HepG2 (cell line): ENCODE measurements around the gene LSM12. TPM values are rescaled to one million over a fixed set of nuclear protein-coding genes. Genes with fewer than 3 reads are reported as not detected.

ENCODE experiments used
- ATAC-seq: fragments of 200-7000 bp; cut with Tn5 transposase; 3 replicates; pipeline ENCODE4 v1.9.1; 2020; ENCODE audit warnings: mild to moderate bottlenecking, moderate library complexity
- BruUV-seq: library from RNA; stranded (reverse); fragments of 400-500 nt; replicated peaks from 2 replicates; lab custom pipeline; 2021; lab: Mats Ljungman, UMichigan
- CTCF ChIA-PET: fragments of 300-600 bp; formaldehyde crosslinking; extraction: SDS; loops from one replicate; lab custom pipeline; 2021; ENCODE audit warnings: low total read pairs, inconsistent platforms, low intra/inter-chr PET ratio; lab: Yijun Ruan, JAX
- POLR2A ChIA-PET: fragments of 350-600 bp; sonication (Branson Sonifier 250); formaldehyde crosslinking; loops from one replicate; lab custom pipeline; 2020; ENCODE audit warnings: antibody characterized with exemption, inconsistent platforms; lab: Yijun Ruan, JAX
- DNase-seq: peaks from one replicate; pipeline ENCODE4 v3.0.0-alpha.2; 2015; ENCODE audit warnings: low spot score
- FAIRE-seq: peaks from 3 replicates; lab custom pipeline; 2011; peaks lifted over from hg19 to GRCh38; lab: Jason Lieb, UNC
- H2AFZ ChIP-seq: one replicate; pipeline ENCODE4 v1.6.1; 2011; ENCODE audit warnings: low read length, inconsistent platforms
- H3K27ac ChIP-seq: fragments of 300-600 bp; 3 replicates; pipeline ENCODE4 v1.8.0; 2011; ENCODE audit warnings: mixed run types, mild to moderate bottlenecking, mixed read lengths, low read length, inconsistent platforms; ENCODE audit not compliant: insufficient read depth; ENCODE audit errors: extremely low read length
- H3K27me3 ChIP-seq, 2 experiments: fragments of 200-600 bp in 1 of 2; 2 replicates in 1 of 2; 3 replicates in 1 of 2; pipeline versions ENCODE4 v1.6.0 to v1.8.0; 2011; ENCODE audit warnings: low read length in 2 of 2, mild to moderate bottlenecking in 2 of 2, moderate library complexity in 2 of 2, inconsistent platforms in 1 of 2; ENCODE audit not compliant: insufficient read depth in 2 of 2, control insufficient read depth in 1 of 2
- H3K36me3 ChIP-seq, 2 experiments: fragments of 200-600 bp in 1 of 2; replicated peaks in 1 of 2; 2 replicates in 1 of 2; 3 replicates in 1 of 2; pipeline versions ENCODE4 v1.5.1 to v1.8.0; 2011; ENCODE audit warnings: low read length in 2 of 2, inconsistent platforms in 1 of 2; ENCODE audit not compliant: insufficient read depth in 2 of 2, control insufficient read depth in 1 of 2
- H3K4me1 ChIP-seq: 2 replicates; pipeline ENCODE4 v1.5.1; 2012; ENCODE audit warnings: low read length, inconsistent platforms; ENCODE audit not compliant: insufficient read depth
- H3K4me2 ChIP-seq: 2 replicates; pipeline ENCODE4 v1.6.0; 2011; ENCODE audit warnings: low read depth, low read length, inconsistent platforms
- H3K4me3 ChIP-seq, 3 experiments: fragments of 200-600 bp in 1 of 3; sonication (generic), shearing (Covaris generic) in 1 of 3; replicated peaks in 1 of 3; 2 replicates each; pipeline ENCODE4 v1.5.1; 2011 to 2016; ENCODE audit warnings: low read length in 3 of 3, inconsistent platforms in 2 of 3, low read depth in 2 of 3, mild to moderate bottlenecking in 2 of 3, control low read depth in 1 of 3, mixed read lengths in 1 of 3; ENCODE audit not compliant: insufficient read depth in 1 of 3
- H3K79me2 ChIP-seq: one replicate; pipeline ENCODE4 v1.6.1; 2011; ENCODE audit warnings: low read length, inconsistent platforms; ENCODE audit not compliant: insufficient read depth
- H3K9ac ChIP-seq: 2 replicates; pipeline ENCODE4 v1.6.0; 2011; ENCODE audit warnings: mild to moderate bottlenecking, low read depth, low read length, inconsistent platforms; ENCODE audit not compliant: insufficient read depth
- H3K9me3 ChIP-seq: 2 replicates; pipeline ENCODE4 v1.5.1; 2012; ENCODE audit warnings: mild to moderate bottlenecking, low read length
- H4K20me1 ChIP-seq: 2 replicates; pipeline ENCODE4 v1.6.0; 2011; ENCODE audit warnings: inconsistent platforms, mild to moderate bottlenecking, low read length, moderate library complexity; ENCODE audit not compliant: insufficient read depth
- AGO2 ChIP-seq: fragments of 200-400 bp; formaldehyde crosslinking; optimal IDR thresholded peaks from 2 replicates; pipeline ENCODE3; 2017; ENCODE audit warnings: mild to moderate bottlenecking, low read depth, low read length, moderate library complexity
- MIER2 ChIP-seq: IDR thresholded peaks from 2 replicates; pipeline ENCODE4 v1.6.1; 2016; ENCODE audit warnings: missing biosample characterization, missing genetic modification reagents
- PRMT3 ChIP-seq: sonication (generic); formaldehyde crosslinking; IDR thresholded peaks from 2 replicates; pipeline ENCODE4 v1.8.1; 2022; ENCODE audit warnings: low read depth, mild to moderate bottlenecking, moderate library complexity, missing genetic modification reagents, borderline replicate concordance
- TBL1XR1 ChIP-seq: fragments of 150-350 bp; IDR thresholded peaks from 2 replicates; pipeline ENCODE4 v1.6.1; 2014; ENCODE audit warnings: borderline replicate concordance, low read length; ENCODE audit not compliant: partially characterized antibody
- TCF7 ChIP-seq: sonication (generic); IDR thresholded peaks from 2 replicates; pipeline ENCODE4 v1.6.1; 2016; ENCODE audit warnings: antibody characterized with exemption, low read depth
- ZBTB14 ChIP-seq: sonication (generic); formaldehyde crosslinking; IDR thresholded peaks from 2 replicates; pipeline ENCODE4 v1.4.0; 2020; ENCODE audit warnings: missing genetic modification reagents
- ZBTB33 ChIP-seq: sonication (generic); formaldehyde crosslinking; IDR thresholded peaks from 2 replicates; pipeline ENCODE4 v1.4.0; 2020; ENCODE audit warnings: missing genetic modification reagents
- ZBTB38 ChIP-seq: sonication (generic); formaldehyde crosslinking; IDR thresholded peaks from 2 replicates; pipeline ENCODE4 v1.5.1; 2020; ENCODE audit warnings: mild to moderate bottlenecking, missing genetic modification reagents
- ZNF326 ChIP-seq: sonication (generic); formaldehyde crosslinking; IDR thresholded peaks from 2 replicates; pipeline ENCODE4 v1.4.0; 2020; ENCODE audit warnings: missing genetic modification reagents, borderline replicate concordance
- ZNF468 ChIP-seq: sonication (generic); formaldehyde crosslinking; IDR thresholded peaks from 2 replicates; pipeline ENCODE4 v1.8.0; 2022; ENCODE audit warnings: mild to moderate bottlenecking, moderate library complexity, missing genetic modification reagents
- ZNF552 ChIP-seq: sonication (generic); formaldehyde crosslinking; IDR thresholded peaks from 2 replicates; pipeline ENCODE4 v1.9.0; 2022; ENCODE audit warnings: missing genetic modification reagents, mild to moderate bottlenecking, borderline replicate concordance
- ZNF724P ChIP-seq: sonication (generic); formaldehyde crosslinking; IDR thresholded peaks from 2 replicates; pipeline ENCODE4 v1.8.0; 2022; ENCODE audit warnings: missing genetic modification reagents, borderline replicate concordance
- ZNF878 ChIP-seq: sonication (generic); formaldehyde crosslinking; IDR thresholded peaks from 2 replicates; pipeline ENCODE4 v1.8.1; 2023; ENCODE audit warnings: mild to moderate bottlenecking, missing genetic modification reagents, moderate library complexity
- WGBS: methylation state at CpG from one replicate; pipeline ENCODE4 v1.1.6; 2017; ENCODE audit warnings: low lambda C conversion rate; 5-methylcytosine and 5-hydroxymethylcytosine counted together
- in situ Hi-C: cut with HindIII; loops from 2 replicates; pipeline ENCODE4 v1.10.0; 2017; ENCODE audit warnings: low pct_unique_long_range_greater_than_20kb; ENCODE audit not compliant: extremely low pct_ligation_motif_present
- intact Hi-C: fragments of 100-400 bp; cut with micrococcal nuclease; formaldehyde crosslinking; loops from one replicate; pipeline ENCODE4 v1.10.0; 2022; ENCODE audit not compliant: unreplicated experiment
- polyA plus RNA-seq, 8 experiments: library from polyadenylated mRNA; depleted of rRNA in 3 of 8; stranded (reverse) in 7 of 8; unstranded in 1 of 8; fragments of >200 nt; fragmentation: Illumina TruSeq in 4 of 8; extraction: Trizol in 4 of 8; gene quantifications; 2 replicates each; pipeline versions ENCODE4 v1.2.1 to v1.2.3, GENCODE V29; 2011 to 2016; ENCODE audit warnings: low read depth in 4 of 8, missing spikeins in 1 of 8, mixed read lengths in 1 of 8; ENCODE audit not compliant: insufficient read depth in 1 of 8
- total RNA-seq, 5 experiments: library from RNA; depleted of rRNA; stranded (reverse); fragments of >200 nt; fragmentation: Illumina TruSeq; extraction: Trizol; gene quantifications; 2 replicates each; pipeline ENCODE4 v1.2.3, GENCODE V29; 2016; ENCODE audit warnings: low read depth in 1 of 5
- TF ChIP-seq, protein P1 (sequence below): sonication (generic); formaldehyde crosslinking; IDR thresholded peaks from 2 replicates; pipeline ENCODE4 v1.5.0; 2020; ENCODE audit warnings: missing genetic modification reagents, mild to moderate bottlenecking, borderline replicate concordance

The LSM12 gene
- total and polyA plus RNA-seq, 2 of the 13 experiments (the other 11 are each of a cell fraction or from before 2014, with no cell fraction given): 52.8 to 55.7 TPM

DNA sequence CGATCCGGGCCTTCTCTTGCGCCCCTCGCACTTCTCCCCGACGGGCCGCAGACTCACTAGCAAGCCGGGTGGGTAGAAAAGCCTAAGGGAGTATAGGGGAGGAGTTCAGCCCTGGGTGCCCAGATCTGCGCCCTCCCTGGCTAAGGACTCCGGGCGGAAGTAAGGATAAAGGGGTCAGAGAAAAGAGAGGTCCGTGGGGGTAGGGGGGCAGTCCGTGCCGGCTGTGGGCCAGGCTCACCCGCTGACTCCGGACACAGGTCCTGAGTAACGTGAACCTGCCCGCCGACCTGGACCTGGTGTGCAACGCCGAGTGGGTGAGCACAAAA, 60.2 kb downstream of the LSM12 start (continued):
- TF ChIP-seq, protein P1, sequence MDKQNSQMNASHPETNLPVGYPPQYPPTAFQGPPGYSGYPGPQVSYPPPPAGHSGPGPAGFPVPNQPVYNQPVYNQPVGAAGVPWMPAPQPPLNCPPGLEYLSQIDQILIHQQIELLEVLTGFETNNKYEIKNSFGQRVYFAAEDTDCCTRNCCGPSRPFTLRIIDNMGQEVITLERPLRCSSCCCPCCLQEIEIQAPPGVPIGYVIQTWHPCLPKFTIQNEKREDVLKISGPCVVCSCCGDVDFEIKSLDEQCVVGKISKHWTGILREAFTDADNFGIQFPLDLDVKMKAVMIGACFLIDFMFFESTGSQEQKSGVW (CRISPR knock-in tag): no peak
- no peak for TF ChIP-seq MIER2 (CRISPR knock-in tag)
- TF ChIP-seq TBL1XR1: no peak

DNA sequence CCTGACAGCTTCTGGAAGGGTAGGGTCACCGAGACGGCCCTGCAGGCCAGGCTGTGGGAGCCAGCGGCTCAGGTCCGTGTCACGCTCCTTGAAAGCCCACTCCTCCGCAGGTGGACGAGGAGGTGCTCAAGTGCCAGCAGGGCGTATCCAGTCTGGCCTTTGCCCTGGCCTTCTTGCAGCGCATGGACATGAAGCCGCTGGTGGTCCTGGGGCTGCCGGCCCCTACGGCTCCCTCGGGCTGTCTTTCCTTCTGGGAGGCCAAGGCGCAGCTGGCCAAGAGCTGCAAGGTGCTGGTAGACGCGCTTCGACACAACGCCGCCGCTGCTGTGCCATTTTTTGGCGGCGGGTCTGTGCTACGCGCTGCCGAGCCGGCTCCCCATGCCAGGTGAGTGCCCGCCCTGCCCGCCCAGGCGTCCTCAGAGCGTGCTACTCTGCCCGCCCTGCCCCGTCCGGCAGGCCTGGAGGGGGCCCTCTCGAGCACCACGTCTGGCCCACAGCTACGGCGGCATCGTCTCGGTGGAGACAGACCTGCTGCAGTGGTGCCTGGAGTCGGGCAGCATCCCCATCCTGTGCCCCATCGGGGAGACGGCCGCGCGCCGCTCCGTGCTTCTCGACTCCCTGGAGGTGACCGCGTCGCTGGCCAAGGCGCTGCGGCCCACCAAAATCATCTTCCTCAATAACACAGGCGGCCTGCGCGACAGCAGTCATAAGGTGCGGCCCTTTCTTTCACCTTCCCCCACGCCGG, 60.8 kb downstream of the LSM12 start:
- POLR2A ChIA-PET: interaction anchor here (4.5 kb wide), 1 partner anchor 9 kb away, joined by 39 read pairs; the partner anchor contains the start of gene TMEM101
- 95% methylated on average over 51 of the region's 59 CpGs for WGBS
- Histone ChIP-seq H3K4me2 (peak overlapping the region; percentile 88), H3K27me3 (no peaks in the 10 kb centered on the region), H3K4me1 (peaks cover 51% of the 10 kb centered on the region), H3K27ac (no peak overlapping the region), H3K4me3 (peak overlapping the region; percentile 52 to 80 (median 56)), H3K9me3 (no peaks in the 10 kb centered on the region), H3K36me3 (peaks cover 0 to 12% of the 10 kb centered on the region in 2 experiments; a peak in 2 of 5 replicates), H2AFZ (no peak overlapping the region), H4K20me1 (no peaks in the 10 kb centered on the region), H3K79me2 (no peaks in the 10 kb centered on the region), H3K9ac (peak overlapping the region; percentile 71; the same call in 1 of the 2 replicates)
- in situ Hi-C loops (no loop called here), intact Hi-C loops (no loop called here)
- FAIRE-seq (no peak), ATAC-seq (no peak), DNase-seq (no peak)
- BruUV-seq: no TSS peak
- CTCF ChIA-PET: no interaction called here
- TF ChIP-seq ZNF468 (CRISPR knock-in tag) (no peak), ZNF724P (CRISPR knock-in tag) (0 out of 2 replicates have a peak, but pooled peaks have one; percentile 64), TCF7 (no peak), ZBTB33 (peak; percentile 72; the same call in 1 of the 2 replicates), ZNF326 (CRISPR knock-in tag) (0 out of 2 replicates have a peak, but pooled peaks have one; percentile 45), ZBTB38 (CRISPR knock-in tag) (peak; percentile 85; the same call in 1 of the 2 replicates), PRMT3 (0 out of 2 replicates have a peak, but pooled peaks have one; percentile 51), ZNF552 (no peak), AGO2 (peak; percentile 68), ZBTB14 (CRISPR knock-in tag) (0 out of 2 replicates have a peak, but pooled peaks have one; percentile 18), ZNF878 (CRISPR knock-in tag) (peak; percentile 27; the same call in 1 of the 2 replicates)
- TF ChIP-seq, protein P1 (CRISPR knock-in tag): no peak
